Fibroblast of the conjunctiva (primary cell): Measurements from ENCODE around the gene FKBP14.
A peak's percentile ranks its signal among the peaks of the same experiment; 100 is the strongest.

Source experiments
- DNase-seq: peaks from one replicate; pipeline ENCODE4 v3.0.0-alpha.2; 2010; ENCODE audit warnings: low read depth

FKBP14 gene

GRCh38 chr7:30026229-30027064 is at the start of gene FKBP14:
FKBP14 (minus strand) TSS chr7:30026702; CDS start chr7:30026508, 194 bp downstream.
- peak; percentile 99 for DNase-seq

- peak; percentile 33 for DNase-seq
These were observed 48.0 kb upstream of the FKBP14 start for GRCh38 chr7:30074422-30075030.

GRCh38 chr7:30072735-30073134 is 46.2 kb upstream of the FKBP14 start:
- DNase-seq, result no peak

GRCh38 chr7:30070052-30070451 is 43.5 kb upstream of the FKBP14 start:
- no peak for DNase-seq

- DNase-seq, result no peak
These were observed 42.8 kb upstream of the FKBP14 start for GRCh38 chr7:30069096-30069867.

- peak; percentile 46 for DNase-seq
These were observed 41.6 kb upstream of the FKBP14 start for GRCh38 chr7:30068117-30068516.

GRCh38 chr7:30066687-30067086 is 40.2 kb upstream of the FKBP14 start:
- DNase-seq, result no peak

- DNase-seq, result no peak
These were observed 39.2 kb upstream of the FKBP14 start for GRCh38 chr7:30065746-30066145.

- DNase-seq, result peak; percentile 47
These were observed 36.1 kb upstream of the FKBP14 start for GRCh38 chr7:30062587-30062986.

GRCh38 chr7:30061786-30062185 is 35.3 kb upstream of the FKBP14 start:
- DNase-seq, result peak; percentile 5

- DNase-seq, result no peak
These were observed 31.2 kb upstream of the FKBP14 start for GRCh38 chr7:30057741-30058140.

- no peak for DNase-seq
These were observed 26.6 kb upstream of the FKBP14 start for GRCh38 chr7:30053068-30053467.

- no peak for DNase-seq
These were observed 22.7 kb upstream of the FKBP14 start for GRCh38 chr7:30049173-30049572.

- no peak for DNase-seq
These were observed 22.1 kb upstream of the FKBP14 start for GRCh38 chr7:30048582-30048981.

GRCh38 chr7:30047124-30047523 is 20.6 kb upstream of the FKBP14 start:
- no peak for DNase-seq

GRCh38 chr7:30046127-30046770 is 19.7 kb upstream of the FKBP14 start:
- no peak for DNase-seq

GRCh38 chr7:30041526-30042269 is 15.2 kb upstream of the FKBP14 start:
- no peak for DNase-seq

- no peak for DNase-seq
These were observed 14.4 kb upstream of the FKBP14 start for GRCh38 chr7:30040938-30041337.

GRCh38 chr7:30038196-30038980 is 11.9 kb upstream of the FKBP14 start:
- DNase-seq, result peak; percentile 64

- DNase-seq, result no peak
These were observed 9.7 kb upstream of the FKBP14 start for GRCh38 chr7:30036220-30036619.

- DNase-seq, result no peak
These were observed 8.0 kb upstream of the FKBP14 start for GRCh38 chr7:30034501-30034900.
